Liver (tissue), 3 donors: Measurements from ENCODE around the gene TCERG1L.

Experiments used
- CTCF ChIP-seq: fragments of 150-350 bp; IDR thresholded peaks from 2 replicates; pipeline ENCODE4 v1.5.1; 2017; ENCODE audit warnings: improper control_type of control experiment, low read depth, low read length; ENCODE audit not compliant: missing input control
- HNF4A ChIP-seq, 2 donors: conservative IDR thresholded peaks; 2 replicates each; pipeline ENCODE4 v1.6.1; 2016; ENCODE audit warnings: antibody characterized with exemption in 2 of 2, mild to moderate bottlenecking in 2 of 2
- RAD21 ChIP-seq, 2 donors: IDR thresholded peaks; 2 replicates each; pipeline ENCODE4 v1.6.1; 2016; ENCODE audit warnings: antibody characterized with exemption in 2 of 2, mild to moderate bottlenecking in 2 of 2
- SP1 ChIP-seq: IDR thresholded peaks from 2 replicates; pipeline ENCODE4 v1.6.1; 2018; ENCODE audit warnings: antibody characterized with exemption, mild to moderate bottlenecking
- TAF1 ChIP-seq: conservative IDR thresholded peaks from 2 replicates; pipeline ENCODE4 v1.6.1; 2016; ENCODE audit warnings: antibody characterized with exemption, mild to moderate bottlenecking
- YY1 ChIP-seq: IDR thresholded peaks from 2 replicates; pipeline ENCODE4 v1.6.1; 2016; ENCODE audit warnings: antibody characterized with exemption, mild to moderate bottlenecking
- ZBTB33 ChIP-seq: IDR thresholded peaks from 2 replicates; pipeline ENCODE4 v1.6.1; 2016; ENCODE audit warnings: antibody characterized with exemption
- donor health status: healthy.
- donor health status: healthy.

DNA sequence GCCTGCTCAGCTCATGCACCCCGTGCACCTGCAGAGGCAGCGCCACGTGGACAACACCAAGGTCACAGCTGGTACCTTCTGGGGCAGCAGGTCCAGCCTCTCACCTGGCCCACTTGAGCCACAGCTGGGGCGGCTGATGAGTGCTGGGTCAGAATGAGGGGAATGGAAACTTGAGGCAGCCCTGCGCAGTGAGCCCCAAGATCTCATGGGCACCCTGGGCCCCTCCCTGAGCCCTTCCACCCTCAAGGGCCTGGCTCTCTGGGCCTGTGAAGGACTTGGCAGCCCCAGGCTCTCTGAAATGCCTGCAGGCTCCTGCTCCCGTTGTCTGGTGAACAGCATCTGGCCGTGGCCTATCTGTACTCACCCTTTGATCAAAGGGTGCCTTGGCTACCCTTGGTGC is 112.7 kb downstream of the TCERG1L start:
- no peak for TF ChIP-seq TAF1
- no peak for TF ChIP-seq CTCF
- TF ChIP-seq HNF4A (conservative IDR thresholded peaks at IDR 0.05), result no peak
- TF ChIP-seq SP1, result no peak
- TF ChIP-seq YY1, result no peak
- TF ChIP-seq RAD21 (IDR thresholded peaks at IDR 0.05), result no peak
- no peak for TF ChIP-seq ZBTB33
